GM13976 (cell line): ENCODE measurements around the gene PRMT5.

Source experiments
- DNase-seq: peaks from one replicate; pipeline ENCODE4 v3.0.0; 2012; ENCODE audit warnings: low spot score
- CTCF ChIP-seq: IDR thresholded peaks from 2 replicates; pipeline ENCODE4 v1.5.1; 2012; ENCODE audit warnings: borderline replicate concordance, mild to moderate bottlenecking; ENCODE audit not compliant: insufficient read depth; ENCODE audit errors: extremely low read depth, missing control alignments, control extremely low read depth
- in situ Hi-C: fragments of 300-500 bp; cut with MboI; formaldehyde crosslinking; loops from one replicate; pipeline ENCODE4 v1.12.0; 2022; ENCODE audit warnings: low sequenced_read_pairs, mixed read lengths, inconsistent platforms; ENCODE audit not compliant: unreplicated experiment

The PRMT5 gene

DNA sequence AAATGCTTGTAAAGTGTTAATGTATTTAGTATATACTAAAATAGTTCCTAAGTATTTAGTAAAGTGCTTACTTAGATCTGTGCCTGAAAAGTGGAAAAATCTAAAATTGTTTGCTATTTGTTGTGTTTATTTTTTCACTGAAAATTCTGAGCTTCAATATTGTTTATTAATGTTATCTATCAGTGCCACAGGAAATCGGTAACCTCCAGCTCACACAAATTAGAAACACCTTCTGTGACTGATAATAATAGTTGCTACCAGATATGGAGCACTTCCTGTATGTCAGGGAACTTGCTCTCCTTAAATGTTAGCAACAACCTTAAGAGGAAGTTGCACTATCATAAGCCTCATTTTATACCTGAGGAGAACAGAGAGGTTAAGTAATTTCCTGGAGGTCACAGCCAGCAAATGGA lies 58.4 kb downstream of the PRMT5 start:
- DNase-seq, result no peak
- TF ChIP-seq CTCF, result no peak
- in situ Hi-C loops, result no loop called here
